ENCODE measurements around the gene EBLN1. TPM values are rescaled to one million over a fixed set of nuclear protein-coding genes. Genes with fewer than 3 reads are reported as not detected.
"Not testable (repeated sequence)": the region's sequence is repeated elsewhere in the genome, so short reads cannot be mapped to it uniquely, and the experiment has no call there.

The EBLN1 gene
- total RNA-seq, 1 experiment from 2014 or later, result not detected

DNA sequence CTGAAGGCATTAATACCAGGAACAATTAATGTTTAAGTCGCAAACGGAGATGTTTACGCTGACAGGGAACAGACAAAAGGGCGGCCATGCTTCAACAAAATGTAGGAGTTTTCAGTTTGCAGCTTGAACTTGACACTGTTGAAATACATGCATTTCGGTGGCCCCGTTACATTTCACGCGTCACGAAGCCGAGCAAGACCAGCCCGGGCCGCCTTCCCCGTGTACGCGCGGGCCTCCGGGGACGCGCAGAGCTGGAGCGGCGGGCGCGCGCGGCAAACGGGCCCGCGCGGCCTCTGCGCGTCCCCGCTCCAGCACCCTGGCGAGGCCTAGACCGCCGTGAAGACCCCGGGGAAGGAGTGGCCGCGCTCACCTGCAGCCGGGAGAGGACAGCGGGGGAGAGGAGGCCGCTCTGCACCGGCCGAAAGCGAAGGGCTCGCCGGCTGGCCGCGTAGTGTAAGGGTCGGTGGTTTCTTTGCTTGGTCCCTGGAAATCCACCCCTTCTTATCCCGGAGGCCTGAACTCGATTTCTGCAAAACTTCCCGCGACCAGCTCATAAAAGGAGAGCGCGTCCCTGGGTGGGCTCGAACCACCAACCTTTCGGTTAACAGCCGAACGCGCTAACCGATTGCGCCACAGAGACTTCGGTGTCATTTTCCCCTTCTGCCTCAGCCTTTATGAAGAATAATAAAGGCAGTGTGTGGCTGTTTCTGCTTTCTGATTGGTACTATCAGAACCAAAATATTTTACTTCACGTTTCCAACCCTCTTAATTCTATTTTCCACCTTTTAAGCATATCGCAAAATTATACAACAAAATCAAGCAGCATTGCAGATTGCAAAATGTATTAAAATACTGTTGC is 11.4 kb upstream of the EBLN1 start:
- DNase-seq (ENCODE audit: extremely low read depth, low read depth), result peak; percentile 85

DNA sequence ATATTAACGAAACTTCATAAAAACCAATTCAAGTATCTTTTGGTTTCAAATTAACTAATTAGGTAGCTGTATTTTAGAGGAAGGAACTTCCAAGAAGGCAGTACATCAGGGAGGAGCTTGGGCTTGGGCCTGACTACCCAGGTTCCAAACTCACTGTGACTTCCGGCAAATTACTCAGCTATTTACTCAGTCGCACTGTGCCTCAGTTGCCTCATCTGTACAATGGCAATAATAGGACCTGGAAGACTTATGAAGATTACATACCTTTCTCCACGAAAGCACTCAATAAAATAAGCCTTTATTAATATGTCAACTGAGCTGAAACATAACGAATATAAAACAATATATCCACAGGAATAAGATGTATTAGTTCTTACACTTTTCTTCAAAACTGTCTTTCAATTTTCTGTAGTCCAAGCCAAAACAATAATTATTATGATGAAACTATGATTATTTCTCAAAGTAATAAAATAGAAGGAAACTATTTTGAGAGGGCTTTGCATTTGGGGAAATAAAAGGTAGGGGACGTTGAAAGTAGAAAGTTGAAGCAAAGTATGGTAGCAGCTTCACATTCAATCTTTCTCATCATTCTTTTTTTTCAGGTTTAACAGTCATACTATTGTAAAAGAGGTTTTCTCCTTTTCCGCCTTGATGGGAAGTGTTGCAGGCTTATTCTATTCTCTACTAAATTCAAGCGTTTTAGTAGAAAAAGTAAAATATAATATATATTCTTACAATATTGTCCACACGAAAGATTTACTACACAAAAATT is 10.5 kb upstream of the EBLN1 start:
- no peak for DNase-seq (ENCODE audit: extremely low read depth, low read depth)

DNA sequence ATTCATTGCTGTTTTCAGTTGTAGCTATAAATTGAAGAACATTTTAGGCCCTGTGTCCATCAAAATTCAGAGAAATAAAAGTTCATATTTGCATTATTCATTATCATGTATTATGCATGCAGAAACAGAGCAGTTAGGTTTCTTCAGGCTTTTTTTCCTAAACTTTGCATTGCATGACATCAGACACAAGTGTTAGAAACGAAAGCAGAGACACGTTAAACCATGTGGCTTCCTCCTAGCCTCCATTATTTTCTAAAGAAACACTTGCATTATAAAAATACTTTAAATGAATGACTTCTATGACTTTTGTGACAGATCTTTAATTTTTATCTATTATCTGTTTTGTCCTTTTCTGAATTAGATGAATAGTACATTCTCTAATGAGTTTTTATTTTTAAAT is 8.8 kb upstream of the EBLN1 start:
- no peak for DNase-seq (ENCODE audit: extremely low read depth, low read depth)

DNA sequence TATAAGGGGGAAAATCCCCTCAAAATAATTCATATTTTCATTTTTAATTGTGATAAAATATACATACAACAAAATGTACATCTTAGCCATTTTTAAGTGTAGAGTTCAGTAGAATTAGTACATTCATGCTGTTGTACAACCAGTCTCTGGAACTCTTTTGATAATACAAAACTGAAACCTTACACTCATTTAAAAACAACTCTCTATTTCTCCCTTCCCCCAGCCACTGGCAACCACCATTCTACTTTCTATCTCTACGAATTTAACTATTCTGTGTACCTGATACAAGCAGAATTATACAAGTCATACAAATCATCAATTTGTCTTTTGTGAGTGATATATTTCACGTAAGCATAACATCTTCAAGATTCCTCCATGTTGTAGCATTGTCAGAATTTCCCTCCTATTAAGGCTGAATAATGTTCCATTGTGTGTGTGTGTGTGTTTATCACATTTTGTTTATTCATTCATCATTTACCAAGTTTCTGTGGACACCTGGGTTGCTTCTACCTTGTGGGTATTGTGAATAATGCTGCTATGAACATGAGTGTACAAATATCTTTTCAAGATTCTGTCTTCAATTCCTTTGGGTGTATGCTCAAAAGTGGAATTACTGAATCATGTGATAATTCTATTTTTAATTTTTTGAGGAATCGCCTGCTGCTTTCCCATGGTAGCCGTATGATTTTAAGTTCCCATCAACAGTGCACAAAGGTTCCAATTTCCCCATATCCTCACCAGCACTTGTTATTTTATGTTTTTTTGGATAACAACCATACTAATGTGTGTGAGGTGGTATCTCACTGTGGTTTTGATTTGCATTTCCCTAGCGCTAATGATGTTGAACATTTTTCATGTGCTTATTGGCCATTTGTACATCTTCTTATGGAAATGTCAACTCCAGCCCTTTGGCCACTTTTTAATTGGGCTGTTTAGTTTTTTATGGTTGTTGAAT is 4.7 kb upstream of the EBLN1 start:
- no peak for DNase-seq (ENCODE audit: extremely low read depth, low read depth)

DNA sequence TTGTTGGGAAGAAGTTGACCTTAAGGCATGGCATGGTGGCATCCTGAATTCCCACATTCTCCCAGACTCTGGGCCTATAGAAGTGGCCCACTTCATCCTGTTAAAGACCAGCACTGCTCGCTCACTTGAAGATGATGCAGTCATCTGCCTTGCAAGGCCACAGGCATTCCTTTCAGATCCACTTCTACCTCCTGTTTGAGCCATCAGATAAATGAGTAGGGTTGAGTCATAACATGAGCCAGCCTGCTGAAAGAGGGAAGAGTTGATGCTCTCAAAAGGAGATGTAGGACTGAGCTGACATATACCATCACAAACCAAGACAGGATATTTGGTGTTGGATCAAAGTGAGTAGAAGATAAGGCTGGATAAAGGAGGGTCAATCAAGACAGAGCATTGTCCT is 1.5 kb upstream of the EBLN1 start:
- no peak for DNase-seq (ENCODE audit: extremely low read depth, low read depth)

DNA sequence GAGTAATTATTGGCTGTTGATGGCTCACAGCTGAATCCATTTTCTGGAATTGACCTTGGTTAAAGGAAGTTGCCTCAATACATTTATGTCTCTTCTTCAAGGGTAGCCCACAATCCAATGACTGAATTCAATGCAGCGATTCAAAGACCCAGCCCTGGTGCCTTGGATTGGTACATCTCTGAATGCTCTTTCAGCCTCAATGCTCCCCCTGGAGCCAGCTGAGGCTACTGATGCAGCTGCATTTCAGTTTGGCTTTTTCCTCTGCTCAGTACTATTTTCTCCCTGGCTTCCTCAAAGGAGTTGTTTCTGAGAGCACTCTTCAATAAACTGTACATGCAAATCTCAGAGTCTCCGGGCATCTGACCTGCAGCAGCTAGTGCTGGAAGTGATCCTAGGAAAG is 633 bp upstream of the EBLN1 start:
- no peak for DNase-seq (ENCODE audit: extremely low read depth, low read depth)

DNA sequence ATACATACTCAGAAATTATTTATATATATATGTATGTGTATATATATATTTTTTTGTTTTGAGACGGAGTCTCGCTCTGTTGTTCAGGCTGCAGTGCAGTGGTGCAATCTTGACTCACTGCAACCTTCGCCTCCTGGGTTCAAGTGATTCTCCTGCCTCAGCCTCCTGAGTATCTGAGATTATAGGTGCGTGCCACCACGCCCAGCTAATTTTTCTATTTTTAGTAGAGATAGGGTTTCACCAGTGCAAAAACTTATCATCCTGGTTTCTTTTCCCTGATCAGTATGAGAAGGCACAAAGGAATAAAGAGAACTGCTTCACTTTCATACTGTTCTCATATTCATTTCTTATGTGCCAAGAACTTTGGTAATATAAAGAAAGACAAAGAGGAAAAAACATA is 731 bp downstream of the EBLN1 start:
- not testable (repeated sequence) for DNase-seq (ENCODE audit: extremely low read depth, low read depth)

DNA sequence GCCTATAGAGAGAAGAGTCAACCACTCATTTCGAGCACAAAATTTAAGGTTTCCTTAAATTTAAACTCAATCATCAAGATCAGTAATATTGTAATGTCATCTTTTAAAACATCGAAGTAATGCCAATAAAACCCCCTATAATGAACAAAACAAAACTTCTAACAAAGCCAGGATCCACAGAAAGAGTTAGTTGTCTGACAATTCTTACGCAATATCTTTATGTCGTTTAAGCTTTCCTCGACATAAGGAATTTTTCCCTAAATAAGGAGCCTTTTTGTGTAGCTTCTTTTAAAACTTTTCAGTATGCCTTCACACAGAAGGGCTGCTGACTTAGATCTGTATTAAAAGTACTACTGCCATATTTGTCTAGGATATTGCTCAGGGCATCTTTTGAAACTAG is 7.5 kb downstream of the EBLN1 start:
- DNase-seq (ENCODE audit: extremely low read depth, low read depth), result no peak

DNA sequence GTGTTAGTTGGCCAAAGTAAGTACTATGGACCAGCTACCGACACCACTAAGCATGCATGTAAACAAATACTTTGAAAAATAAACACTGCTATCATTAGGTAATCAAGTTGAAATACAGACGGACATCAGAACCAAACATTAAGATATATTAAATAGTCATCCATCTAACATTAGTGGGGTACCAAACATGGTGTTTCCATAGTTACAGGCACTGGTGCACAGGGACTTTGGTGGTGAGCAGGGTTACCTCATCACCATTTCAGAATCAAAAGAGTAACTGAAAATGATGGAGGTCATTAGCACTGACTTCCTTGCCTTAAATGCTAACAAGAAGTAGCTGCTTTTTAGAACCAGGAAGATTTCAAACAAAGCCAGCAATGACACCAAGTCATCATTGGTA is 23.9 kb downstream of the EBLN1 start:
- no peak for DNase-seq (ENCODE audit: extremely low read depth, low read depth)

DNA sequence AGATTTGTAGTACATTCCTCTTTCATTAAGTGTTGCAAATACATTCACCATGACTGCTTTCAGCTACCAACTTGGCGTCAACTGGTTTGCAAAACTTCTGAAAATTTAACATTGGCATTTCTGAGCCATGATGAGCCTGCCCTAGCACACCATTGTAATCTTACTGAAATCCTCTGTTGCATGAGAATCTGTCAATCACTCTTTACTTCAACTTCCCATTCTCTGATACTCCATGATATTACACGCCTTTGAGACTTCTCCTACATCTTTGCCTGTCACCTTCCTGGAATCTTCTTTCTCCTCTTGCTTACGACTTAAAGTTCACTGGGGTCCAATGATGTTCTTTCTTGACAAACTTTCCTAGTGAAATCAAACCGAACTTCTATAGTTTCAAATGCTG is 32.2 kb downstream of the EBLN1 start:
- no peak for DNase-seq (ENCODE audit: extremely low read depth, low read depth)

DNA sequence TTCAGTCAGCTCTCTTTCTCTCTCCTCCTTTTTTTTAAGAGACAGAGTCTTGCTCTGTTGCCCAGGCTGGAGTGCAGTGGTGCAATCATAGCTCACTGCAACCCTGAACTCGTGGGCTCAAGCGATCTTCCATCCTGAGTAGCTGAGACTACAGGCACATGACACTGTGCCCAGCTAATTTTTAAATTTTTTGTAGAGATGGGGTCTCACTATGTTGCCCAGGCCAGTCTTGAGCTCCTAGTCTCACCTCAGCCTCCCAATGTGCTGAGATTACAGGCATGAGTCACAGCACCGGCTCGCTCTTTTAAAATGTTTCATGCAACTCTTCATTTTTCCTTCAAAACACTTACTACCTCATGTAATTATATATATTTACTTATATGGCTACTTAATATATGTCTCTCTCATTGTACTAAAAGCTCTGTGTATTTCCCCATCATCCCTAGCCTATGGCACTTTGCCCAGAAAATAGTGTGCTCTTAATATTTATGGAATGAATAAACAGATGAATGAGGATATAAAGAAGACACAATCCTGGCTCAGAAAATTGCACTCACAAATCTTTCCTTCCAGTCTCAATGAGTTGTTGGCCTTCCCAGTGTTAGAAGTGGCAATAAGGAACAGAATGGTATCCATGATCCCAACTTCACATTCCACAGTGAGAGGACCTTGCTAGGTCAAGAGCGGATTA is 33.9 kb downstream of the EBLN1 start:
- no peak for DNase-seq (ENCODE audit: extremely low read depth, low read depth)

DNA sequence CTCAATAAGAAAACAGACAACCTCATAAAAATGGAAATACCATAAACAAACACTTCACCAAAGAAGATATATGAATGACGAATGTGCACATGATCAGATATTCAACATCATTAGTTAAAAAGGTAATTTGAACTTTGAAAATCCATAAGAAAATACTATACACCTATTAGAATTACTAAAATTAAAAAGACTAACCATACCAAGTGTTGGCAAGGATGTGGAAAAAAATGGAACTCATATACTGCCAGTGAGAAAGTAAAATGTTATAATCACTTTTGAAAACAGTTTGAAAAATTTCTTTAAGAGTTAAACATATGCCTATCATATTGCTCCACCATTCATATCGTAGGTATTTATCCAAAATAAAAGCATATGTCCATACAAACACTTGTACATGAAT is 37.1 kb downstream of the EBLN1 start:
- no peak for DNase-seq (ENCODE audit: extremely low read depth, low read depth)

DNA sequence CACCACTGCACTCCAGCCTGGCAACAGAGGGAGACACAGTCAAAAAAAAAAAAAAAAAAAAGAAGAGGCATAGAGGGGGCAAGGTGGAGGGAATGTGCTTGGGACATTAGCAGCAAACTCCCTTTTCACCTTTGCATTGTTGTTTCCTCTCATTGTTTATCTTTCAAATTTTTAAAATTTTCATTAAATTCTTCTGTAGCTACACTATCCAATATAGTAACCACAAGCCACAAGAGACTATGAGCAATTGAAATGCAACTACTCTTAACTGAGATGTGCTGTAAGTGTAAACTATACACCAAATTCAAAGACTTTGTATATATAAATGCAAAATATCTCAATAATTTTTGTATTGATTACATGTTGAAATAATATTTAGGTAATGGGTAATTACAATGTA is 43.4 kb downstream of the EBLN1 start:
- DNase-seq (ENCODE audit: extremely low read depth, low read depth), result no peak

DNA sequence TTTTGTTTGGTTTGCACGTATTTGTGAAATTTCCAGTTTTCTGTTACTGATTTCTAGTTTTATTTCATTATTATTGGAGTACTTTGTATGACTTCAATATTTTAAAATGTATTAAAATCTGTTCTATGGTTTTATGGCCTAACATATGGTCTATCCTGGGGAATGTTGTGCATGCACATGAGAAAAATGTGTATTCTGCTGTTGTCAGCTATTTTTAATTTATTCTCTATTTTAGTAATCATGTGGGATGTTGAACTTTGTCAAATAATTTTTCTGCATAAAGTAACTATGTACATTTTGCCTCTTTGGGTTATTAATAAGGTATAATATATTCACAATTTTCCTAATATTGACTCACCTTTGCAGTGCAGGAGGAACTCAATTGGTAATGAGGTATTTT is 46.7 kb downstream of the EBLN1 start:
- DNase-seq (ENCODE audit: extremely low read depth, low read depth), result no peak

DNA sequence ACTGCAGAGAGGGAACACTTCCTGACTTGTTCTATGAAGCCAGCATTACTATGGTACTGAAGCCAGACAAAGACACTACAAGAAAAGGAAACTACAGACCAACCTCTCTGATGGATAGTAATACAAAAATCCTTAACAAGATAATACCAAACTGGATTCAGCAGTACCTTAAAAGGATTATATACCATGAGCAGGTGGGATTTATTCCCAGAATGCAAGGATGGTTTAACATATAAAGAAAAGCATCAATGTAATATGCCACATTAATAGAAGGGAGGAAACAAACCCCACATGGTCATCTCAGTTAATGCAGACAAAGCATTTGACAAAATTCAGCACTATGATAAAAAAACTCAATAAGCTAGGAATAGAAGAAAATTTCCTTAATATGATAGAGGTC is 47.2 kb downstream of the EBLN1 start:
- DNase-seq (ENCODE audit: extremely low read depth, low read depth), result no peak

DNA sequence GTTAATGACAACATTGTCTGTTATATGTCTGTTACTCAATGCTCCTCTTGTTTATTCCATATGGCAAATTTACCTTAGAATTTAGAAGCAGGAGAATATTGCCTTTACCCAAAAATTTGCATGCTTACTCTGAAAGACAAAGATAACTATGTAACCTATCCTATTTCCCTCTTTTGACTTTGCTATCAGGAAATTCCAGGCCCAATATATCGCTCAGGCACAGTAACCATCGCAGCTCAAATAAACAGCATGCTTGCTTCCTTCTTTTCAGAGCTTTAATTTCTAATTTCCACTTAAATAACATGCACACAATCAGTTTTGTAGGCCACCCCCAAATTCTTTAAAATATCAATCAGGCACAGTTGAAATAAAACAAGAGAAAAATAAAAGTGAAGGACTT is 57.8 kb downstream of the EBLN1 start:
- DNase-seq (ENCODE audit: extremely low read depth, low read depth), result no peak

DNA sequence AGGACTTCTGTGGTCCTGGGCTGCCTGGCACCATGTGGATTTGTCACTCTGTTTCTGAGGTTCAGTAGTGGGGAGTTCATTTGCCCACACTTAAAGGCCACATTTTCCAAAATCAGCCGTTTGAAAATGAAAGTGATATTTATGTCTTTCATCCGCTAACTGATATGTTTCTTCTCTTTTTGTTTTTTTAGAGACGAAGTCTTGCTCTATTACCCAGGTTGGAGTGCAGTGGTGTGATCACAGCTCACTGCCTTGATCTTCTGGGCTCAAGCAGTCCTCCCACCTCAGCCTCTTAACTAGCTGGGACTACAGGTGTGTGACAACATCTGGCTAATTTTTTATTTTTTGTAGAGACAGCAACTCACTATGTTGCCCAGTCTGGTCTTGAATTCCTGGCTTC is 58.6 kb downstream of the EBLN1 start:
- DNase-seq (ENCODE audit: extremely low read depth, low read depth), result no peak

Measured in NCI-H460 (cell line).